WTC11 (cell line): ENCODE results near the gene ITGA2.

ENCODE experiments used
- ATF2 ChIP-seq: sonication (generic); formaldehyde crosslinking; IDR thresholded peaks from 2 replicates; pipeline ENCODE4 v1.8.1; 2022; ENCODE audit warnings: low read depth, missing genetic modification reagents, borderline replicate concordance
- FOXP1 ChIP-seq: sonication (generic); formaldehyde crosslinking; IDR thresholded peaks from 2 replicates; pipeline ENCODE4 v1.8.0; 2022; ENCODE audit warnings: missing genetic modification reagents, mild to moderate bottlenecking, moderate library complexity, borderline replicate concordance
- NFYB ChIP-seq: sonication (generic); formaldehyde crosslinking; conservative IDR thresholded peaks from 2 replicates; pipeline ENCODE4 v1.8.0; 2022; ENCODE audit warnings: low read depth, missing genetic modification reagents
- NR3C1 ChIP-seq: sonication (generic); formaldehyde crosslinking; conservative IDR thresholded peaks from 2 replicates; pipeline ENCODE4 v1.8.1; 2023; ENCODE audit warnings: low read depth, mild to moderate bottlenecking, missing genetic modification reagents
- SP1 ChIP-seq: sonication (generic); formaldehyde crosslinking; conservative IDR thresholded peaks from 2 replicates; pipeline ENCODE4 v1.8.1; 2022; ENCODE audit warnings: missing genetic modification reagents
- USF2 ChIP-seq: sonication (generic); formaldehyde crosslinking; IDR thresholded peaks from 2 replicates; pipeline ENCODE4 v1.8.1; 2023; ENCODE audit warnings: mild to moderate bottlenecking, missing genetic modification reagents, moderate library complexity
- TF ChIP-seq, protein P1 (sequence below): fragments of 200-600 bp; IDR thresholded peaks from 2 replicates; pipeline ENCODE4 v1.8.0; 2022; ENCODE audit warnings: antibody characterized with exemption
- TF ChIP-seq, protein P2 (sequence below): sonication (generic); formaldehyde crosslinking; IDR thresholded peaks from 2 replicates; pipeline ENCODE4 v1.8.0; 2022; ENCODE audit warnings: mild to moderate bottlenecking, missing genetic modification reagents

GRCh38 chr5:53113947-53114346 lies 124.8 kb downstream of the ITGA2 start:
- TF ChIP-seq, protein P1, sequence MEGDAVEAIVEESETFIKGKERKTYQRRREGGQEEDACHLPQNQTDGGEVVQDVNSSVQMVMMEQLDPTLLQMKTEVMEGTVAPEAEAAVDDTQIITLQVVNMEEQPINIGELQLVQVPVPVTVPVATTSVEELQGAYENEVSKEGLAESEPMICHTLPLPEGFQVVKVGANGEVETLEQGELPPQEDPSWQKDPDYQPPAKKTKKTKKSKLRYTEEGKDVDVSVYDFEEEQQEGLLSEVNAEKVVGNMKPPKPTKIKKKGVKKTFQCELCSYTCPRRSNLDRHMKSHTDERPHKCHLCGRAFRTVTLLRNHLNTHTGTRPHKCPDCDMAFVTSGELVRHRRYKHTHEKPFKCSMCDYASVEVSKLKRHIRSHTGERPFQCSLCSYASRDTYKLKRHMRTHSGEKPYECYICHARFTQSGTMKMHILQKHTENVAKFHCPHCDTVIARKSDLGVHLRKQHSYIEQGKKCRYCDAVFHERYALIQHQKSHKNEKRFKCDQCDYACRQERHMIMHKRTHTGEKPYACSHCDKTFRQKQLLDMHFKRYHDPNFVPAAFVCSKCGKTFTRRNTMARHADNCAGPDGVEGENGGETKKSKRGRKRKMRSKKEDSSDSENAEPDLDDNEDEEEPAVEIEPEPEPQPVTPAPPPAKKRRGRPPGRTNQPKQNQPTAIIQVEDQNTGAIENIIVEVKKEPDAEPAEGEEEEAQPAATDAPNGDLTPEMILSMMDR: no peak
- TF ChIP-seq ATF2 (CRISPR knock-in tag) (no peak), FOXP1 (CRISPR knock-in tag) (no peak), SP1 (CRISPR knock-in tag) (no peak), NFYB (CRISPR knock-in tag) (no peak), USF2 (CRISPR knock-in tag) (no peak), NR3C1 (no peak)
- TF ChIP-seq, protein P2, sequence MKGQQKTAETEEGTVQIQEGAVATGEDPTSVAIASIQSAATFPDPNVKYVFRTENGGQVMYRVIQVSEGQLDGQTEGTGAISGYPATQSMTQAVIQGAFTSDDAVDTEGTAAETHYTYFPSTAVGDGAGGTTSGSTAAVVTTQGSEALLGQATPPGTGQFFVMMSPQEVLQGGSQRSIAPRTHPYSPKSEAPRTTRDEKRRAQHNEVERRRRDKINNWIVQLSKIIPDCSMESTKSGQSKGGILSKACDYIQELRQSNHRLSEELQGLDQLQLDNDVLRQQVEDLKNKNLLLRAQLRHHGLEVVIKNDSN: no peak
